ENCODE data around the gene ARMC12. TPM values are rescaled to one million over a fixed set of nuclear protein-coding genes. Genes with fewer than 3 reads are reported as not detected.

The ARMC12 gene
- total and polyA plus RNA-seq, 2 donors (not counting 3 experiments of a cell fraction or from before 2014, with no cell fraction given) = 0.91 to 1.9 TPM

DNA sequence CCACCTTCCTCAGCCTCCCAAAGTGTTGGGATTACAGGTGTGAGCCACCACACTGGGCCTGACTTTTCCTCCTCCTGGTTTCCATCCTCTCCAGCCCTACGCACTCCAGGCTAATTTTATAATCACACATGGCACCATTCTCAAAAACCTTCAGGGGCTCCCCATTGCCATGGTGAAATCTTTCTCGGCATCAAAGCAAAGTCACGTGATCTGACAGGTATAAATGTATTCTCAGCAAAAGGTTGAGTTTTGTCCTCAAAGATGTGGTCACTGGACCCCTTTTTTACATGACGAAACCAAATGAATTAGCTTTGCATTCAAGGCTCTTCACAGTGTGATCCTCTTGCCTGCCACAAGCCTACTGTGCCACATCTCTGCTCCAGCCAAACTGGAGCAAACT, 15.5 kb downstream of the ARMC12 start:
- ChIA-PET POLR2A (no interaction called here), CTCF (interaction anchor here (0.6 to 1.2 kb wide), 2 partner anchors 230 to 231 kb away, joined by 3 read pairs; no protein-coding TSS in a partner anchor)
- H2AFZ ChIP-seq (ENCODE audit: low read depth, low read length) = no peak overlapping the region
- no peaks in the 10 kb centered on the region for H4K20me1 ChIP-seq (replicated peaks; ENCODE audit: control insufficient read depth, extremely low read depth, insufficient read depth, low read length)
- no peaks in the 10 kb centered on the region for H3K36me3 ChIP-seq (ENCODE audit: control insufficient read depth in 2 of 2, extremely low read depth in 1 of 2, insufficient read depth in 2 of 2, low read length in 2 of 2)
- no peaks in the 10 kb centered on the region for H3K79me2 ChIP-seq (ENCODE audit: control insufficient read depth, insufficient read depth, low read length)
- dilution Hi-C loops (cut with MboI; ENCODE audit: extremely low pct_ligation_motif_present, low sequenced_read_pairs) (no loop called here), intact Hi-C loops (cut with micrococcal nuclease) (no loop called here)
- H3K9me3 ChIP-seq (replicated peaks; ENCODE audit: control insufficient read depth, insufficient read depth, low read length) = no peaks in the 10 kb centered on the region
- no peak overlapping the region for H3K4me3 ChIP-seq (replicated peaks in 1 of 3; ENCODE audit: insufficient read depth in 1 of 3, low read depth in 1 of 3, low read length in 3 of 3)
- no peak overlapping the region for H3K9ac ChIP-seq (replicated peaks; ENCODE audit: extremely low read depth, insufficient read depth, low read length)
- H3K4me2 ChIP-seq (ENCODE audit: insufficient read depth, low read length) = no peak overlapping the region
- TF ChIP-seq MYC (IDR thresholded peaks at IDR 0.05; ENCODE audit: low read depth, low read length) = no peak
- no peak for TF ChIP-seq CTCF (IDR thresholded peaks at IDR 0.05; ENCODE audit: extremely low read depth in 1 of 2, insufficient read depth in 1 of 2, low read depth in 1 of 2, low read length in 2 of 2)
- no peak for TF ChIP-seq GATA2 (IDR thresholded peaks at IDR 0.05; ENCODE audit: insufficient read depth, insufficient read length, low read depth, low read length)
- no peak for TF ChIP-seq MAX (IDR thresholded peaks at IDR 0.05; ENCODE audit: insufficient read depth, insufficient read length)
- TF ChIP-seq EZH2 (IDR thresholded peaks at IDR 0.05; ENCODE audit: borderline replicate concordance, low read depth, low read length, severe bottlenecking) = no peak
- TF ChIP-seq FOS (IDR thresholded peaks at IDR 0.05; ENCODE audit: borderline replicate concordance, insufficient read depth, low read length) = no peak
- no peak for TF ChIP-seq JUN (IDR thresholded peaks at IDR 0.05; ENCODE audit: borderline replicate concordance, insufficient read depth, insufficient read length, low read depth)
- no peak for TF ChIP-seq POLR2AphosphoS5 (IDR thresholded peaks at IDR 0.05; ENCODE audit: insufficient read depth, low read depth, low read length)
- no peak for TF ChIP-seq POLR2A (IDR thresholded peaks at IDR 0.05; ENCODE audit: low read depth, low read length)
- no peak for DNase-seq (ENCODE audit: low read depth, low spot score)
- H3K27ac ChIP-seq (ENCODE audit: insufficient read depth, low read depth, low read length) = no peak overlapping the region
- H3K9me1 ChIP-seq (replicated peaks; ENCODE audit: control insufficient read depth, extremely low read depth, insufficient read depth, low read length) = no peaks in the 10 kb centered on the region
- no peaks in the 10 kb centered on the region for H3K4me1 ChIP-seq (ENCODE audit: control insufficient read depth, extremely low read depth, insufficient read depth, low read length)
- FAIRE-seq = no peak
- BruUV-seq (replicated peaks) = no TSS peak
- H3K27me3 ChIP-seq (ENCODE audit: control insufficient read depth in 2 of 2, insufficient read depth in 2 of 2, low read length in 2 of 2) = peaks cover 3 to 4% of the 10 kb centered on the region in 2 experiments

Data from endothelial cell of umbilical vein (primary cell).